IPS-18c (cell line): ENCODE data around the gene TEX261.

Experiments used
- H3K4me3 ChIP-seq: 2 replicates; pipeline ENCODE4 v1.7.0; 2013; ENCODE audit warnings: low read depth, mild to moderate bottlenecking, low read length, moderate library complexity; ENCODE audit not compliant: insufficient read depth
- H3K9me3 ChIP-seq: one replicate; pipeline ENCODE4 v1.6.1; 2013; ENCODE audit warnings: mild to moderate bottlenecking, low read length, moderate library complexity; ENCODE audit not compliant: control insufficient read depth, insufficient read depth

Gene TEX261

GRCh38 chr2:70966681-70967080 lies 28.0 kb downstream of the TEX261 start:
- Histone ChIP-seq H3K4me3 (no peak overlapping the region), H3K9me3 (no peaks in the 10 kb centered on the region)

- no peak overlapping the region for H3K4me3 ChIP-seq
Measured at GRCh38 chr2:70965506-70965905, 29.2 kb downstream of the TEX261 start.

GRCh38 chr2:70964596-70965386 lies 29.9 kb downstream of the TEX261 start:
- peak overlapping the region; percentile 30; the same call in 1 of the 2 replicates for H3K4me3 ChIP-seq
- no peaks in the 10 kb centered on the region for H3K9me3 ChIP-seq

More at GRCh38 chr2:70965506-70965905, 29.2 kb downstream of the TEX261 start:
- no peaks in the 10 kb centered on the region for H3K9me3 ChIP-seq

GRCh38 chr2:70964133-70964532 lies 30.5 kb downstream of the TEX261 start:
- Histone ChIP-seq H3K4me3 (no peak overlapping the region), H3K9me3 (no peaks in the 10 kb centered on the region)

- H3K9me3 ChIP-seq: no peaks in the 10 kb centered on the region
Measured at GRCh38 chr2:70962885-70963878, 31.5 kb downstream of the TEX261 start.

GRCh38 chr2:70962211-70962884 lies 32.3 kb downstream of the TEX261 start:
- no peak overlapping the region for H3K4me3 ChIP-seq
- H3K9me3 ChIP-seq: no peaks in the 10 kb centered on the region

More at GRCh38 chr2:70962885-70963878, 31.5 kb downstream of the TEX261 start:
- H3K4me3 ChIP-seq: no peak overlapping the region

- Histone ChIP-seq H3K9me3 (no peaks in the 10 kb centered on the region), H3K4me3 (no peak overlapping the region)
Measured at GRCh38 chr2:70961648-70961994, 33.1 kb downstream of the TEX261 start.

- no peak overlapping the region for H3K4me3 ChIP-seq
- no peaks in the 10 kb centered on the region for H3K9me3 ChIP-seq
Measured at GRCh38 chr2:70960833-70961647, 33.6 kb downstream of the TEX261 start.

- Histone ChIP-seq H3K9me3 (no peaks in the 10 kb centered on the region), H3K4me3 (no peak overlapping the region)
Measured at GRCh38 chr2:70959851-70960832, 34.5 kb downstream of the TEX261 start.

GRCh38 chr2:70959271-70959761 lies 35.4 kb downstream of the TEX261 start:
- Histone ChIP-seq H3K4me3 (no peak overlapping the region), H3K9me3 (no peaks in the 10 kb centered on the region)

- no peaks in the 10 kb centered on the region for H3K9me3 ChIP-seq
- no peak overlapping the region for H3K4me3 ChIP-seq
Measured at GRCh38 chr2:70958759-70959158, 35.9 kb downstream of the TEX261 start.

GRCh38 chr2:70957798-70958197 lies 36.9 kb downstream of the TEX261 start:
- H3K9me3 ChIP-seq: no peaks in the 10 kb centered on the region

GRCh38 chr2:70956141-70956540 lies 38.5 kb downstream of the TEX261 start:
- H3K9me3 ChIP-seq: no peaks in the 10 kb centered on the region
- H3K4me3 ChIP-seq: no peak overlapping the region

More at GRCh38 chr2:70957798-70958197, 36.9 kb downstream of the TEX261 start:
- no peak overlapping the region for H3K4me3 ChIP-seq

- Histone ChIP-seq H3K9me3 (no peaks in the 10 kb centered on the region), H3K4me3 (no peak overlapping the region)
Measured at GRCh38 chr2:70954886-70955285, 39.8 kb downstream of the TEX261 start.

- Histone ChIP-seq H3K4me3 (no peak overlapping the region), H3K9me3 (no peaks in the 10 kb centered on the region)
Measured at GRCh38 chr2:70949086-70949485, 45.6 kb downstream of the TEX261 start.
